Colonic mucosa (tissue), 4 donors: ENCODE measurements around the gene TSPAN4. TPM values are rescaled to one million over a fixed set of nuclear protein-coding genes. Genes with fewer than 3 reads are reported as not detected.

Experiments used
- DNase-seq: peaks from one replicate; pipeline ENCODE4 v3.0.0-alpha.2; 2020
- H3K27ac ChIP-seq: fragments of 200-600 bp; one replicate; pipeline ENCODE4 v1.8.0; 2021
- H3K27me3 ChIP-seq: fragments of 200-600 bp; one replicate; pipeline ENCODE4 v1.8.0; 2021
- H3K36me3 ChIP-seq: fragments of 200-600 bp; one replicate; pipeline ENCODE4 v1.8.0; 2021
- H3K4me1 ChIP-seq: fragments of 200-600 bp; one replicate; pipeline ENCODE4 v1.8.0; 2021; ENCODE audit warnings: mild to moderate bottlenecking
- H3K4me3 ChIP-seq: fragments of 200-600 bp; one replicate; pipeline ENCODE4 v1.8.0; 2021
- H3K9ac ChIP-seq, 2 donors: one replicate each; pipeline ENCODE4 v1.7.0; 2013; ENCODE audit warnings: control low read depth in 2 of 2, low read depth in 2 of 2, low read length in 2 of 2
- H3K9me3 ChIP-seq: fragments of 200-600 bp; one replicate; pipeline ENCODE4 v1.8.0; 2021
- intact Hi-C: fragments of 100-400 bp; cut with DNase I; formaldehyde crosslinking; loops from one replicate; pipeline ENCODE4 v1.14.1; 2022
- total RNA-seq, 2 donors: library from RNA; stranded (reverse); fragmentation: NEBNext Ultra II Directional in 1 of 2; extraction: Animal tissue kit (Norgen Biotek cat#: 25700) in 1 of 2; gene quantifications; one replicate each; pipeline ENCODE4 v1.2.1, GENCODE V29; 2021
- TF ChIP-seq, protein P1 (sequence below): fragments of 200-600 bp; IDR thresholded peaks from one replicate; pipeline ENCODE4 v1.8.0; 2022; ENCODE audit warnings: antibody characterized with exemption, mild to moderate bottlenecking
- donor health status: healthy.
- donor health status: DM: no; HTN: no; CAD: no.
- donor health status: DM: no; HTN: no; CAD: no.

The TSPAN4 gene
- total RNA-seq, 2 donors from 2014 or later = 12.1 to 12.7 TPM

DNA sequence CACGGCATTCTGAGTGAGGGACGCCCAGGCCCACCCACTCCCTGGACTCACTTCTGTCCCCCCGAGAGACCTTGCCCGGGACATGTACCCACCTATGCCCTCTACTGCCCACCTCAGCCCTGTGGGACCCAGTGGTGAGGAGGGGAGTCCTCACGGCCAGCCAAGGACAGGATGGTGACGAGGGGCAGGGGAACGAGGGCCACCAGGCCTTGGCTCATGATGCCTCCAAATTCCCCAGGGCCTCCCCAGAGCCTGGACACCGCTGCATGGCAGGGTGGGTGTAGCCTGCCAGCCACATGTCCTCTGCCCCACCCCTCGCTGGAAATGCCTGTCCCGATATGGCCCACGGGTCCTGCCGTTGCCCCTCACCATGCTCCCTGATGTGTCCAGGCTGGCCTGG lies 26.1 kb downstream of the TSPAN4 start:
- Histone ChIP-seq H3K27me3 (peaks cover 5% of the 10 kb centered on the region), H3K36me3 (no peaks in the 10 kb centered on the region), H3K9me3 (no peaks in the 10 kb centered on the region), H3K4me1 (no peaks in the 10 kb centered on the region), H3K4me3 (no peak overlapping the region), H3K9ac (no peak overlapping the region), H3K27ac (no peak overlapping the region)
- TF ChIP-seq, protein P1, sequence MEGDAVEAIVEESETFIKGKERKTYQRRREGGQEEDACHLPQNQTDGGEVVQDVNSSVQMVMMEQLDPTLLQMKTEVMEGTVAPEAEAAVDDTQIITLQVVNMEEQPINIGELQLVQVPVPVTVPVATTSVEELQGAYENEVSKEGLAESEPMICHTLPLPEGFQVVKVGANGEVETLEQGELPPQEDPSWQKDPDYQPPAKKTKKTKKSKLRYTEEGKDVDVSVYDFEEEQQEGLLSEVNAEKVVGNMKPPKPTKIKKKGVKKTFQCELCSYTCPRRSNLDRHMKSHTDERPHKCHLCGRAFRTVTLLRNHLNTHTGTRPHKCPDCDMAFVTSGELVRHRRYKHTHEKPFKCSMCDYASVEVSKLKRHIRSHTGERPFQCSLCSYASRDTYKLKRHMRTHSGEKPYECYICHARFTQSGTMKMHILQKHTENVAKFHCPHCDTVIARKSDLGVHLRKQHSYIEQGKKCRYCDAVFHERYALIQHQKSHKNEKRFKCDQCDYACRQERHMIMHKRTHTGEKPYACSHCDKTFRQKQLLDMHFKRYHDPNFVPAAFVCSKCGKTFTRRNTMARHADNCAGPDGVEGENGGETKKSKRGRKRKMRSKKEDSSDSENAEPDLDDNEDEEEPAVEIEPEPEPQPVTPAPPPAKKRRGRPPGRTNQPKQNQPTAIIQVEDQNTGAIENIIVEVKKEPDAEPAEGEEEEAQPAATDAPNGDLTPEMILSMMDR = no peak
- DNase-seq = no peak
- intact Hi-C loops = no loop called here

DNA sequence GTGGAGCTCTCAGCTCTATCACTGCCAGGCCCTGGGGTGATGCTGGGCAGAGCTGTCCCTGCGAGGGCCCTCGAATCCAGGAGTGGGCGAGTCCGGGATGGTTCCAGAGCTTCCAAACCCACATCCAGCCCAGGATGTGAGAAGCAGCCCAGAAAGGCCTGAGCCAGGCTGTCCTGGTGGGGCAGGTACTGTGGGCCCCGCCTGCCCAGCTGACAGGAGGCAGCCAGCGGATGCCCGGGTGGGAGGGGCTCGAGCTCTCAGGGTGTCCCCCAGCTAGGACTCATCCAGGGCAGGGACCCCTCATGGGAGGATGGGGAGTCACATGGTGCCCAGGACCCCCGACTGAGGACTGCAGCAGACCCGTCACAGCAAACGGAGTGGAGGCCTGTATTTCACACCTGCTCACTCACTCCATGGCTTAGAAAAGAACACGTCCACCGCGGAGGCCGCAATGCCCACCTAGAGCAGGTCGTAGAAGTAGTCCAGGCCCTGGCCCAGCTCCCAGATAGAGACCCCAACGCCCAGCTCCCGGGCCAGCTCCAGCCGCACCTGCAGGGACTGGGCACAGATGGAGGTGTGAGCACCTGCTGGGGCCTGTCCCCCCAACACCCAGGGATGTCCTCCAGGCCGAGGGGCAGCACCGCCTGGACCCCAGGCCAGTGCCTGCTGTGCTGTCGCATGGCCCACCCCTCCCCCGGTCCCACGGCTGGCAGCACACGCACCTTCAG lies 26.9 kb downstream of the TSPAN4 start:
- no peak overlapping the region for H3K9ac ChIP-seq
- no peaks in the 10 kb centered on the region for H3K36me3 ChIP-seq
- intact Hi-C loops = no loop called here
- no peaks in the 10 kb centered on the region for H3K9me3 ChIP-seq
- peaks cover under 1% of the 10 kb centered on the region for H3K27me3 ChIP-seq
- TF ChIP-seq, protein P1 = no peak
- DNase-seq = no peak
- no peaks in the 10 kb centered on the region for H3K4me1 ChIP-seq
- no peak overlapping the region for H3K27ac ChIP-seq
- H3K4me3 ChIP-seq = no peak overlapping the region

DNA sequence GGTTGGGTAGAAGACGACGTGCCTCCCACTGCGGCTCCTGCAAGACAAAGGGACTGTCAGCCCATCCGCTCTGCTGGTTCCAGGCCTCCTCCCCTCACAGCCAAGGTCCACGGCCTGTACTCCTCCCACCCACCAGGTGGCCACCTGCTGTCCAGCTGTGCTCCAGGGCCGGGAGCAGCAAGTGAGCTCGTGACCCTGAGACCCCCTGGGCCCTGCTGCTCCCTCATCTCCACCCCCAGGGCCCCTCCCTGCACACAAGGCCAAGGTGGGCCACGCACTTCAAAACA lies 27.4 kb downstream of the TSPAN4 start:
- H3K27me3 ChIP-seq = no peaks in the 10 kb centered on the region
- no peak overlapping the region for H3K9ac ChIP-seq
- no peak overlapping the region for H3K4me3 ChIP-seq
- intact Hi-C loops = no loop called here
- H3K4me1 ChIP-seq = no peaks in the 10 kb centered on the region
- H3K27ac ChIP-seq = no peak overlapping the region
- TF ChIP-seq, protein P1 = no peak
- H3K9me3 ChIP-seq = no peaks in the 10 kb centered on the region
- no peak for DNase-seq
- no peaks in the 10 kb centered on the region for H3K36me3 ChIP-seq

DNA sequence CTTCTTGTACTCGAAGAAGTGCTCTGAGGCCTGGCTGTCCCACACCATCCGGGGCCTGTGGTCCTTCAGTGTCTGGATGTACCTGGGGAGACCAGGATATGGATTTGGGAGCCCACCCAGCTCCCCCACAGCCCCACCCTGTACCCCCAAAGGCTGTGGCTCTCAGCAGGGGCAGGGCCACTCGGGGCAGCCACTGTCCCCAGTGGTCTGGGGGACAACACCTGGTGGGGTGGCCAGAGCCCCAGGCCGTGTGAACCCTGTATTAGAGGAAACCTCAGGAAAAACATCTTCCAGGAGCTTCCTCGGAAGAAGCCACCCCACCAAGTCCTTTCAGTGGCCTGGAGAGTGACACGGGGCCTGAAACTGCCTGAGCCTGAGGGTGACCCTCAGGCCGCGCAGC lies 27.8 kb downstream of the TSPAN4 start:
- intact Hi-C loops = no loop called here
- H3K9ac ChIP-seq = no peak overlapping the region
- no peaks in the 10 kb centered on the region for H3K36me3 ChIP-seq
- no peak overlapping the region for H3K27ac ChIP-seq
- H3K4me3 ChIP-seq = no peak overlapping the region
- no peaks in the 10 kb centered on the region for H3K4me1 ChIP-seq
- TF ChIP-seq, protein P1 = no peak
- no peaks in the 10 kb centered on the region for H3K9me3 ChIP-seq
- no peak for DNase-seq
- H3K27me3 ChIP-seq = no peaks in the 10 kb centered on the region

DNA sequence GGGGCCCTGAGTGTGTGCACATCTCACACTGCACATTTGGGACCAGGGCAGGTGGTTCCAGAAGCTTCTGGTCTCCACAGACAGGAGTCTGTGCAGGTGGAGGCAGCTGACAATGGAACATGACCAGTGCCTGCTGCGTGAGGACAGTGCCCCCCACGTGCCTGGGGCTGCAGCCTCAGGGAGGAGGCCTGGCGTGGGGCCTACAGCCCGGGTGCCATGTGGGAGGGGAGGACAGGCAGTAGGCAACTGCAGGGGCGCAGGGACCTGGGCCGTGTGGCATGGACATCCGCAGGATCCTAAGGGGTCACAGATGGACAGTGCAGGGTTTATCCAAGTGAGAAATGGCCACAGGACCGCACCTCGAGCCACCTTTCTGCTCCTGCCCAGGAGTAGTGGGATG lies 28.8 kb downstream of the TSPAN4 start:
- intact Hi-C loops = no loop called here
- H3K27ac ChIP-seq = no peak overlapping the region
- no peaks in the 10 kb centered on the region for H3K27me3 ChIP-seq
- H3K4me3 ChIP-seq = no peak overlapping the region
- DNase-seq = no peak
- H3K36me3 ChIP-seq = no peaks in the 10 kb centered on the region
- no peaks in the 10 kb centered on the region for H3K4me1 ChIP-seq
- H3K9me3 ChIP-seq = no peaks in the 10 kb centered on the region
- TF ChIP-seq, protein P1 = no peak
- no peak overlapping the region for H3K9ac ChIP-seq
